ENCODE results near the gene IMPDH2. TPM values are rescaled to one million over a fixed set of nuclear protein-coding genes. Genes with fewer than 3 reads are reported as not detected.

The IMPDH2 gene
- total and polyA plus RNA-seq, 2 of the 8 experiments (the other 6 are each of a cell fraction or from before 2014, with no cell fraction given): 374 to 409 TPM

DNA sequence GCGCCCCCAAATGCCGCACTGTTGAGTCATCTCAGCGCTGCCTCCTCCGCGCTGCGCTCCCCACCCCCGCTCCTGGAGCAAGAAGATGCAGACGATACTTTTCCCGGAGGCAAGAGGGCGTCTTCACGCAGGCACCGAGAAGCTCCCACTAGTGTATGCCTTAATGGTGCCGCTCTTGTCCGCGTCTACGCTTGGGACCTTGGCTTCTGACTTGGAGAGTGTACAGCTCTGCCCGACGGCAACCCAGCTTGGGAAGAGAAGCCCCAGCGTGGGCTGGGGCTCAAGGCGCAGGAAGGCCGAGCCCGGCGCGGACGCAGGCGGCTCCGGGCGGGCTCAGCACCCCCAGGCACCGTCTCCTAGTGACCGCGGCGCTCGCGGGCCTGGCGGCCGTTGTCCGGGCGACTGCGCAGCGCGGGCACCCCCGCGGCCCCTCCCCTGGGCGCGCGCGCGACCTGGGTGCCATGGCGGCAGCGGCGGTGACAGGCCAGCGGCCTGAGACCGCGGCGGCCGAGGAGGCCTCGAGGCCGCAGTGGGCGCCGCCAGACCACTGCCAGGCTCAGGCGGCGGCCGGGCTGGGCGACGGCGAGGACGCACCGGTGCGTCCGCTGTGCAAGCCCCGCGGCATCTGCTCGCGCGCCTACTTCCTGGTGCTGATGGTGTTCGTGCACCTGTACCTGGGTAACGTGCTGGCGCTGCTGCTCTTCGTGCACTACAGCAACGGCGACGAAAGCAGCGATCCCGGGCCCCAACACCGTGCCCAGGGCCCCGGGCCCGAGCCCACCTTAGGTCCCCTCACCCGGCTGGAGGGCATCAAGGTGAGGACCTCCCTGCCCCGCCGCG lies 39.2 kb downstream of the IMPDH2 start, which contains the start of gene P4HTM (continued):
- no peak; the same call in 1 of the 2 replicates for TF ChIP-seq BACH1 (IDR thresholded peaks at IDR 0.05; ENCODE audit: low read length)
- peak; percentile 51; the same call in 1 of the 2 replicates for TF ChIP-seq TEAD4 (IDR thresholded peaks at IDR 0.05; ENCODE audit: low read depth, low read length)

Measured in H1 (cell line).